ENCODE measurements around the gene CEP164.

The CEP164 gene

DNA sequence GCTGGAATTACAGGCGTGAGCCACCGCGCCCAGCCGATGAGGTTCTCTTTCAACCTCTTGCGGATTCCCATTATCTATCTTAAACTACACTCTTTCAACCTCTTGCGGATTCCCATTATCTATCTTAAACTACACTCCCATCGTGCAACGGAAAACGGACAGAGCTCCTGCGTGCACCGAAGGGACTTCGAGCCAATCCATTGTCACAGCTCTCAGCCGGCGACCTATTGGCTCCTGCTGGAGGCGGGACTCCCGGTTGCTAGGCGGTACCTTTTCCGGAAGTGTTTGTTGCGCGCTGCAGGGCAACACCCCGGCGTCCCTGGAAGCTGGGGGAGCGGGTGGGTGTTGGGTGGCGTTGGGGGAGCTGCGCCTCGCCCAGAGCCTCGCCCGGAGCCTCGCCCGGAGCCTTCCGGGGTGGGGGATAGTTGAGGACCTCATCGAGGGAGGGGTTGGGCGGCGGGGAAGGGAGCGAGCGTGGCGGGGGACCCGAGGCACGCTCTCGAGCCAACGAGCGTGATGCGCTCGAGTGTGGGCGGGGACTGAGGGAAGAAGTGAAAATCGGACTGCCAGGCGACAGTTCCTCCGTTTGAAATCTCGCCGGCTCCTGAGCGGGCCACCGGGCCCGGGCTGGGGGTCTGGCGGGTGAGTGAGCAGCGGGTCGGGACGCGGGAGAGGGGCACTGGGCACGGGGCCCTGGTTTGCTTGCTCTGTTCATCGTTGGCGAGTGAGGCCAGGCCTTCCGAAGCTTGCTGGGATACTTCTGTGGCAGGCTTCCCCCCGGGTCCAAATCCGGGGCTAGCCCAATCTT is at the start of gene CEP164:
CEP164 (plus strand) TSS at position 288 of the 808 bp plus-strand sequence. CDS start 10,733 bp downstream, outside the sequence.
- DNase-seq (ENCODE audit: low spot score) = peak; percentile 98

DNA sequence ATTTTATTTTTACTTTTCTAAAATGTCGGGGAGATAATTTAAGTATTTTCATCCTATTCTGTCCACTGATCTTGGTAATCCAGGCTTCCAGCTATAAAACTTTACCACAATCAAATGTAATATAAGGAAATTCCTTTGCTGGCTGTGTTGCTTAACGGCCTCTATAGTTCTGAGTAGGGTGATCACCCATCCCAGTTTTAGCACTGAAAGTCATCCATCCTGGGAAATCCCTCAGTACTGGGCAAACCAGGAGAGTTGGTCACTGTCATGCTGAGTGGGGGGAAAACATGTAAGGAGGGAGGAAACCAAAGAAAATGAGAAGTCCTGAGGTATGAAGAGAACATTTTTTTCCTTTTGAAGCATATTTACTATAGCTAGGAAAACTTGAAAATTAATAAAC is 49.3 kb upstream of the CEP164 start:
- no peak for DNase-seq (ENCODE audit: low spot score)

DNA sequence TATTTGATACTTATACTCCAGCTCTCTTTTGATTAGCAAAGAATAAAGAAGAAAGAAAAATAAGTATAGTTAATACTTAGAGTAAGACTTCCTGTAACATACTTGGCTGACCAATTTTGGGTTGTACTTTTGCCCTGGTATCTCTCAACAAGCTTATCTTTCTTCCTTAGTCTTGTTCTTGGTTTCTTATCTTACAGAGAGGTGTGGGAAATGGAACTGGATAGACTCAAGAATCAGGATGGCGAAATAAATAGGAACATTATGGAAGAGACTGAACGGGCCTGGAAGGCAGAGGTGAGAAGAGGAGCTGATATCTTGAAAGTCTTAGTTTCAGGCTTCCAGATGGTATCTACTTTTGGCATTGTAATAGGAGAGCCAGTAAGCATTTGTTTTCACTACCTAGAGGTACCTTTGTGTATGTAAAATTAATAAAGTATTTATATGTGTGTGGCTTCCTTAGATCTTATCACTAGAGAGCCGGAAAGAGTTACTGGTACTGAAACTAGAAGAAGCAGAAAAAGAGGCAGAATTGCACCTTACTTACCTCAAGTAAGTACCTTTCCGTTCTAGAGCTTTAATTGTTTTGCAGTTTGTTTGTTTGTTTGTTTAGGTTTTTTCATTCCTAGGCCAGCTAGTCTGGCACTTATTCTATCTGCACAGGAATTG is 47.8 kb upstream of the CEP164 start:
- DNase-seq (ENCODE audit: low spot score) = no peak

GRCh38 chr11:117281159-117281558 is 46.5 kb upstream of the CEP164 start:
- peak; percentile 88 for DNase-seq (ENCODE audit: low spot score)

DNA sequence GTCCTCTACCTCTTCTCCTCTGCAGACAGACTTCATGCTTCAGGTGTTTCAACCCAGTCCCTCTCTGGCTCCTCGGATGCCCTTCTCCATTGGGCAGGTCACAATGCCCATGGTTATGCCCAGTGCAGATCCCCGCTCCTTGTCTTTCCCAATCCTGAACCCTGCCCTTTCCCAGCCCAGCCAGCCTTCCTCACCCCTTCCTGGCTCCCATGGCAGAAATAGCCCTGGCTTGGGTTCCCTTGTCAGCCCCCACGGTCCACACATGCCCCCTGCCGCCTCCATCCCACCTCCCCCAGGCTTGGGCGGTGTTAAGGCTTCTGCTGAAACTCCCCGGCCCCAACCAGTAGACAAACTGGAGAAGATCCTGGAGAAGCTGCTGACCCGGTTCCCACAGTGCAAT is 45.8 kb upstream of the CEP164 start:
- no peak for DNase-seq (ENCODE audit: low spot score)

DNA sequence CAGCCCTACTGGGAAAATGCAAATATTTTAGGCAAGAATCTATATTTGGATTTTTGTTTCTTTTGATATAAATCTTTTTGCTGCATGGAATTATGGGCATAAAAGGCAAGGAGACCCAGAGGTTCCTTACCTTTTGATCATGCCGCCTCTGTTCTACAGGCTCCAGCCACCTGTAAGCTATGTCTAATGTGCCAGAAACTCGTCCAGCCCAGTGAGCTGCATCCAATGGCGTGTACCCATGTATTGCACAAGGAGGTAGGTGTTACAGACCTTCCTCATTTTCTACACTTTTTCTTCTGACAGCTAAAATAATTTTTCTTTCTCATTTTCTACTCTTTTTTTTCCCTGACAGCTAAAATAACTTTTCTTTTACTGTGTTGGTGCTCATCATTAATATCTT is 44.7 kb upstream of the CEP164 start:
- no peak for DNase-seq (ENCODE audit: low spot score)

- DNase-seq (ENCODE audit: low spot score) = no peak
These were observed 43.6 kb upstream of the CEP164 start for GRCh38 chr11:117284053-117284452.

- DNase-seq (ENCODE audit: low spot score) = no peak
These were observed 41.1 kb upstream of the CEP164 start for GRCh38 chr11:117286588-117286987.

GRCh38 chr11:117287668-117288067 is 40.0 kb upstream of the CEP164 start:
- DNase-seq (ENCODE audit: low spot score) = no peak

GRCh38 chr11:117289795-117290194 is 37.9 kb upstream of the CEP164 start:
- DNase-seq (ENCODE audit: low spot score) = no peak

- no peak for DNase-seq (ENCODE audit: low spot score)
These were observed 36.8 kb upstream of the CEP164 start, which contains the start of gene BACE1-AS for GRCh38 chr11:117290809-117291396. Gene BACE1-AS, plus strand, starts transcription at chr11:117291346.

DNA sequence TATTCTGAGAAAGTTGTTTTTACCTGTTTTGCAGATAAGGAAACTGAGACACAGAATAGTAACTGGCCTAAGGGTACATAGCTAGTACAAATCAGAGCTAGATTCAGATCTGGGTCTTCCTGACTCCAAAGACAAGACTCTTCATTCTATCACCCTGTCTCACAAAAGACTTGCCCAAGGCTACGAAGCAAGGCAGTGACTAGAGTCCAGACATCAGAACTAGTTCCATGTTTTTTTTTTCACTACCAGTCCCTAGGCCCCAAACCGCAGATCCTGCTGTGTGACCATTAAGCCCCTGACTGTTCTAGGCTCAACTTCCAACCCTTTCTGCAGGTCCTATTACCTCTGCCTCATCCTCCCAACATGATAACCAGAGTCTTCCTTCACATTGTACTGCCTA is 35.0 kb upstream of the CEP164 start:
- no peak for DNase-seq (ENCODE audit: low spot score)

GRCh38 chr11:117295438-117296137 is 32.1 kb upstream of the CEP164 start:
- DNase-seq (ENCODE audit: low spot score) = no peak

GRCh38 chr11:117296881-117297280 is 30.8 kb upstream of the CEP164 start:
- no peak for DNase-seq (ENCODE audit: low spot score)

- no peak for DNase-seq (ENCODE audit: low spot score)
These were observed 29.5 kb upstream of the CEP164 start for GRCh38 chr11:117298195-117298594.

GRCh38 chr11:117299351-117300282 is 28.0 kb upstream of the CEP164 start:
- peak; percentile 3 for DNase-seq (ENCODE audit: low spot score)

DNA sequence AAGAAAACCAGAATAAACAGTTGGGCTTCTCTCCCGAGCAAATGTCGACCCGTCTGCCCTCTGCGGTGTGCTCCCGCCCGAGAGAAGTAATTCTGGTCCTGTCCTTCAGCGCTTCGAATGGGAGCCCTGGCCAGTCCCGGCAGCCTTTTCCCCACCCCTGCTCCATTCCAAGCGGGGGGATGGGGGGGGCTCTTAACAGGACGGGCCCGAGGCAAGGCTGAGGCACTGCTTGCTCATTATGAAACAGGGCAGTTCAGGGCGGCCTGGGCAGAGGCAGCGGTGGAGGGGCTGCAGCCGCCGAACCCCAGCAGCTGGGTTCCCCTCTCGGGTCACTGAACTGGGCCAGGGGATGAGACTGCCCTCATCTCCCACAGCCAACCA is 27.4 kb upstream of the CEP164 start:
- peak; percentile 37 for DNase-seq (ENCODE audit: low spot score)

DNA sequence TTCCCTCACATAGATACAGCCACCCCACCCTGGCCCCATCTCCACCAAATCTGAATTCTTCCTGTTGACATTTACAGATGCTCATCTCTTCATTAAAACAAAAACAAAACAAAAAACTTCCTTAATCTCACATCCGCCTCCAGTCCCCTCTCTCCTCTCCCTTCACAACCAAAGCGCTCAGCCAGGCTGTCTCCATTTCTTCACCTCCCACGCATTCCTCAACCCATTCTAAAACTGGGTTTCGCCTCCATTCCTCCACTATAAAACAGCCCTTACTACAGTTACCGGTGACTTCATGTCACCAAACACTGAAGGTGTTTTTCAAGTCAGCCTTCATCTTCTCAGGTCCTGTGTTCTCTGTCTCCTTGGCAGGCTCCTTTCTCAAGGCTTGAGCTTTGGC is 26.9 kb upstream of the CEP164 start:
- no peak for DNase-seq (ENCODE audit: low spot score)

GRCh38 chr11:117302228-117302627 is 25.4 kb upstream of the CEP164 start:
- DNase-seq (ENCODE audit: low spot score) = no peak

GRCh38 chr11:117303101-117303500 is 24.6 kb upstream of the CEP164 start:
- no peak for DNase-seq (ENCODE audit: low spot score)

- DNase-seq (ENCODE audit: low spot score) = no peak
These were observed 23.9 kb upstream of the CEP164 start for GRCh38 chr11:117303646-117304315.
